ENCODE data around the gene RGS8. TPM values are rescaled to one million over a fixed set of nuclear protein-coding genes. Genes with fewer than 3 reads are reported as not detected.

RGS8 gene
- total and polyA plus RNA-seq, 2 experiments from 2014 or later: not detected

GRCh38 chr1:182724215-182724614 is 39.8 kb upstream of the RGS8 start:
- Histone ChIP-seq H3K4me1 (ENCODE audit: insufficient read depth) (no peaks in the 10 kb centered on the region), H2AFZ (no peak overlapping the region), H3K9me2 (ENCODE audit: insufficient read depth) (no peaks in the 10 kb centered on the region), H3K79me2 (ENCODE audit: insufficient read depth) (no peaks in the 10 kb centered on the region), H3K36me3 (ENCODE audit: low read depth) (no peaks in the 10 kb centered on the region), H4K20me1 (ENCODE audit: insufficient read depth) (no peaks in the 10 kb centered on the region), H3K9ac (no peak overlapping the region), H3K4me2 (ENCODE audit: unreplicated experiment) (no peak overlapping the region), H3F3A (ENCODE audit: insufficient read depth) (no peaks in the 10 kb centered on the region), H3K27ac (no peak overlapping the region), H3K27me3 (replicated peaks; ENCODE audit: insufficient read depth) (0 out of 2 replicates have a peak, but pooled peaks cover 8% of the 10 kb centered on the region), H3K4me3 (no peak overlapping the region), H3K9me3 (ENCODE audit: low read depth) (no peaks in the 10 kb centered on the region)
- 57 to 58% methylated on average over 2 of the region's 2 CpGs for WGBS, 2 experiments (ENCODE audit: low coverage in 1 of 2, low lambda C conversion rate in 2 of 2, missing lambda C conversion rate in 2 of 2)
- no peak for DNase-seq
- TF ChIP-seq EZH2 (IDR thresholded peaks at IDR 0.05; ENCODE audit: insufficient read depth, poor library complexity, severe bottlenecking): no peak
- TF ChIP-seq EZH2phosphoT487 (IDR thresholded peaks at IDR 0.05; ENCODE audit: insufficient read depth, low read depth): no peak
- in situ Hi-C loops (cut with MboI): no loop called here

- 13% methylated on average over 2 of the region's 2 CpGs for WGBS, 2 experiments (ENCODE audit: low coverage in 1 of 2, low lambda C conversion rate in 2 of 2, missing lambda C conversion rate in 2 of 2)
- H3K27me3 ChIP-seq (replicated peaks; ENCODE audit: insufficient read depth): 0 out of 2 replicates have a peak, but pooled peaks cover 5% of the 10 kb centered on the region
- in situ Hi-C loops (cut with MboI): no loop called here
- no peak for DNase-seq
- H3K79me2 ChIP-seq (ENCODE audit: insufficient read depth): no peaks in the 10 kb centered on the region
- H3K4me2 ChIP-seq (ENCODE audit: unreplicated experiment): no peak overlapping the region
- no peak overlapping the region for H2AFZ ChIP-seq
- no peaks in the 10 kb centered on the region for H3K9me3 ChIP-seq (ENCODE audit: low read depth)
- H3K4me3 ChIP-seq: no peak overlapping the region
- no peaks in the 10 kb centered on the region for H4K20me1 ChIP-seq (ENCODE audit: insufficient read depth)
- no peak overlapping the region for H3K9ac ChIP-seq
- H3K27ac ChIP-seq: no peak overlapping the region
- no peak for TF ChIP-seq EZH2phosphoT487 (IDR thresholded peaks at IDR 0.05; ENCODE audit: insufficient read depth, low read depth)
- no peak for TF ChIP-seq EZH2 (IDR thresholded peaks at IDR 0.05; ENCODE audit: insufficient read depth, poor library complexity, severe bottlenecking)
- H3K36me3 ChIP-seq (ENCODE audit: low read depth): no peaks in the 10 kb centered on the region
- no peaks in the 10 kb centered on the region for H3F3A ChIP-seq (ENCODE audit: insufficient read depth)
- H3K4me1 ChIP-seq (ENCODE audit: insufficient read depth): no peaks in the 10 kb centered on the region
- H3K9me2 ChIP-seq (ENCODE audit: insufficient read depth): no peaks in the 10 kb centered on the region
Measured at GRCh38 chr1:182723200-182723599, 38.8 kb upstream of the RGS8 start.

- H3K9ac ChIP-seq: no peak overlapping the region
- H3K9me3 ChIP-seq (ENCODE audit: low read depth): no peaks in the 10 kb centered on the region
- H3K4me1 ChIP-seq (ENCODE audit: insufficient read depth): no peaks in the 10 kb centered on the region
- 0 out of 2 replicates have a peak, but pooled peaks cover 3% of the 10 kb centered on the region for H3K27me3 ChIP-seq (replicated peaks; ENCODE audit: insufficient read depth)
- no peaks in the 10 kb centered on the region for H3K9me2 ChIP-seq (ENCODE audit: insufficient read depth)
- TF ChIP-seq EZH2phosphoT487 (IDR thresholded peaks at IDR 0.05; ENCODE audit: insufficient read depth, low read depth) (no peak), EZH2 (IDR thresholded peaks at IDR 0.05; ENCODE audit: insufficient read depth, poor library complexity, severe bottlenecking) (no peak)
- no peaks in the 10 kb centered on the region for H3F3A ChIP-seq (ENCODE audit: insufficient read depth)
- H3K79me2 ChIP-seq (ENCODE audit: insufficient read depth): no peaks in the 10 kb centered on the region
- H4K20me1 ChIP-seq (ENCODE audit: insufficient read depth): no peaks in the 10 kb centered on the region
- WGBS, 2 experiments (ENCODE audit: low coverage in 1 of 2, low lambda C conversion rate in 2 of 2, missing lambda C conversion rate in 2 of 2): 25 to 26% methylated on average over 1 of the region's 1 CpG
- DNase-seq: no peak
- H3K36me3 ChIP-seq (ENCODE audit: low read depth): no peaks in the 10 kb centered on the region
- H2AFZ ChIP-seq: no peak overlapping the region
- H3K4me2 ChIP-seq (ENCODE audit: unreplicated experiment): no peak overlapping the region
- no peak overlapping the region for H3K27ac ChIP-seq
- H3K4me3 ChIP-seq: no peak overlapping the region
- in situ Hi-C loops (cut with MboI): no loop called here
Measured at GRCh38 chr1:182721525-182721924, 37.1 kb upstream of the RGS8 start.

- TF ChIP-seq EZH2phosphoT487 (IDR thresholded peaks at IDR 0.05; ENCODE audit: insufficient read depth, low read depth): no peak
- no peak for TF ChIP-seq EZH2 (IDR thresholded peaks at IDR 0.05; ENCODE audit: insufficient read depth, poor library complexity, severe bottlenecking)
- Histone ChIP-seq H2AFZ (no peak overlapping the region), H3K4me3 (no peak overlapping the region), H3K79me2 (ENCODE audit: insufficient read depth) (no peaks in the 10 kb centered on the region), H3K9me2 (ENCODE audit: insufficient read depth) (no peaks in the 10 kb centered on the region), H3F3A (ENCODE audit: insufficient read depth) (no peaks in the 10 kb centered on the region), H3K4me1 (ENCODE audit: insufficient read depth) (no peaks in the 10 kb centered on the region), H3K4me2 (ENCODE audit: unreplicated experiment) (no peak overlapping the region), H3K27ac (no peak overlapping the region), H4K20me1 (ENCODE audit: insufficient read depth) (no peaks in the 10 kb centered on the region), H3K27me3 (replicated peaks; ENCODE audit: insufficient read depth) (no peaks in the 10 kb centered on the region), H3K9me3 (ENCODE audit: low read depth) (no peaks in the 10 kb centered on the region), H3K36me3 (ENCODE audit: low read depth) (no peaks in the 10 kb centered on the region), H3K9ac (no peak overlapping the region)
- WGBS, 2 experiments (ENCODE audit: low coverage in 1 of 2, low lambda C conversion rate in 2 of 2, missing lambda C conversion rate in 2 of 2): 41 to 50% methylated on average over 2 of the region's 2 CpGs
- DNase-seq: peak; percentile 18
- in situ Hi-C loops (cut with MboI): no loop called here
Measured at GRCh38 chr1:182720463-182720862, 36.1 kb upstream of the RGS8 start.

- H2AFZ ChIP-seq: no peak overlapping the region
- H3F3A ChIP-seq (ENCODE audit: insufficient read depth): no peaks in the 10 kb centered on the region
- H3K27ac ChIP-seq: no peak overlapping the region
- no peak overlapping the region for H3K4me2 ChIP-seq (ENCODE audit: unreplicated experiment)
- no peak for DNase-seq
- no peaks in the 10 kb centered on the region for H3K9me2 ChIP-seq (ENCODE audit: insufficient read depth)
- no peaks in the 10 kb centered on the region for H3K79me2 ChIP-seq (ENCODE audit: insufficient read depth)
- H3K36me3 ChIP-seq (ENCODE audit: low read depth): no peaks in the 10 kb centered on the region
- no peaks in the 10 kb centered on the region for H4K20me1 ChIP-seq (ENCODE audit: insufficient read depth)
- H3K4me1 ChIP-seq (ENCODE audit: insufficient read depth): no peaks in the 10 kb centered on the region
- H3K27me3 ChIP-seq (replicated peaks; ENCODE audit: insufficient read depth): no peaks in the 10 kb centered on the region
- no peak overlapping the region for H3K9ac ChIP-seq
- WGBS, 2 experiments (ENCODE audit: low coverage in 1 of 2, low lambda C conversion rate in 2 of 2, missing lambda C conversion rate in 2 of 2): 80 to 81% methylated on average over 4 of the region's 4 CpGs
- in situ Hi-C loops (cut with MboI): no loop called here
- H3K4me3 ChIP-seq: no peak overlapping the region
- TF ChIP-seq EZH2phosphoT487 (IDR thresholded peaks at IDR 0.05; ENCODE audit: insufficient read depth, low read depth) (no peak), EZH2 (IDR thresholded peaks at IDR 0.05; ENCODE audit: insufficient read depth, poor library complexity, severe bottlenecking) (no peak)
- no peaks in the 10 kb centered on the region for H3K9me3 ChIP-seq (ENCODE audit: low read depth)
Measured at GRCh38 chr1:182719553-182719952, 35.2 kb upstream of the RGS8 start.
